Osteoblast (primary cell): ENCODE data around the gene PRSS12. TPM values are rescaled to one million over a fixed set of nuclear protein-coding genes. Genes with fewer than 3 reads are reported as not detected.
"Not testable (repeated sequence)": the region's sequence is repeated elsewhere in the genome, so short reads cannot be mapped to it uniquely, and the experiment has no call there.

Experiments used
- DNase-seq: peaks from one replicate; pipeline ENCODE4 v3.0.0; 2011; ENCODE audit warnings: low spot score, mixed read lengths; ENCODE audit not compliant: insufficient read length; ENCODE audit errors: missing footprints
- H2AFZ ChIP-seq: 2 replicates; pipeline ENCODE4 v1.6.0; 2011; ENCODE audit warnings: mild to moderate bottlenecking, low read length
- H3K27ac ChIP-seq: 2 replicates; pipeline ENCODE4 v1.5.1; 2011; ENCODE audit warnings: mild to moderate bottlenecking, low read depth, low read length, moderate library complexity
- H3K27me3 ChIP-seq: 2 replicates; pipeline ENCODE4 v1.6.0; 2012; ENCODE audit warnings: mild to moderate bottlenecking, control low read depth, inconsistent platforms, low read length, moderate library complexity; ENCODE audit not compliant: insufficient read depth
- H3K36me3 ChIP-seq: 2 replicates; pipeline ENCODE4 v1.5.1; 2011; ENCODE audit warnings: mild to moderate bottlenecking, low read length, control low read depth, moderate library complexity; ENCODE audit not compliant: insufficient read depth
- H3K4me1 ChIP-seq: 2 replicates; pipeline ENCODE4 v1.5.1; 2011; ENCODE audit warnings: mild to moderate bottlenecking, low read length, control low read depth, moderate library complexity; ENCODE audit not compliant: insufficient read depth
- H3K4me2 ChIP-seq: 2 replicates; pipeline ENCODE4 v1.6.0; 2011; ENCODE audit warnings: mild to moderate bottlenecking, low read length; ENCODE audit not compliant: insufficient read depth
- H3K4me3 ChIP-seq: fragments of 200-600 bp; sonication (generic); 3 replicates; pipeline ENCODE4 v1.5.1; 2012; ENCODE audit warnings: mild to moderate bottlenecking, low read length, inconsistent platforms; ENCODE audit not compliant: insufficient read depth
- H3K79me2 ChIP-seq: 2 replicates; pipeline ENCODE4 v1.6.0; 2012; ENCODE audit warnings: mild to moderate bottlenecking, low read length, control low read depth, inconsistent platforms; ENCODE audit not compliant: insufficient read depth
- H3K9me3 ChIP-seq: 2 replicates; pipeline ENCODE4 v1.5.1; 2011; ENCODE audit warnings: low read depth, low read length, control low read depth
- H4K20me1 ChIP-seq: 2 replicates; pipeline ENCODE4 v1.6.0; 2012; ENCODE audit warnings: mild to moderate bottlenecking, low read length, control low read depth; ENCODE audit not compliant: insufficient read depth
- total RNA-seq: library from RNA; depleted of rRNA; stranded (reverse); fragments of >200 nt; gene quantifications from 2 replicates; pipeline ENCODE4 v1.2.3, GENCODE V29; 2012
- TF ChIP-seq, protein P1 (sequence below): IDR thresholded peaks from 2 replicates; pipeline ENCODE4 v1.5.1; 2011; ENCODE audit warnings: mild to moderate bottlenecking, low read depth, low read length, moderate library complexity; ENCODE audit errors: extremely low read depth

The PRSS12 gene
- total RNA-seq, 1 donor = 9.4 TPM

GRCh38 chr4:118270492-118270891, 82.3 kb downstream of the PRSS12 start:
- Histone ChIP-seq H3K79me2 (no peaks in the 10 kb centered on the region), H3K27me3 (peaks cover 7% of the 10 kb centered on the region), H3K9me3 (no peaks in the 10 kb centered on the region), H3K4me2 (no peak overlapping the region), H3K4me1 (no peaks in the 10 kb centered on the region), H3K27ac (no peak overlapping the region), H4K20me1 (no peaks in the 10 kb centered on the region), H3K36me3 (no peaks in the 10 kb centered on the region), H2AFZ (no peak overlapping the region), H3K4me3 (no peak overlapping the region)
- TF ChIP-seq, protein P1, sequence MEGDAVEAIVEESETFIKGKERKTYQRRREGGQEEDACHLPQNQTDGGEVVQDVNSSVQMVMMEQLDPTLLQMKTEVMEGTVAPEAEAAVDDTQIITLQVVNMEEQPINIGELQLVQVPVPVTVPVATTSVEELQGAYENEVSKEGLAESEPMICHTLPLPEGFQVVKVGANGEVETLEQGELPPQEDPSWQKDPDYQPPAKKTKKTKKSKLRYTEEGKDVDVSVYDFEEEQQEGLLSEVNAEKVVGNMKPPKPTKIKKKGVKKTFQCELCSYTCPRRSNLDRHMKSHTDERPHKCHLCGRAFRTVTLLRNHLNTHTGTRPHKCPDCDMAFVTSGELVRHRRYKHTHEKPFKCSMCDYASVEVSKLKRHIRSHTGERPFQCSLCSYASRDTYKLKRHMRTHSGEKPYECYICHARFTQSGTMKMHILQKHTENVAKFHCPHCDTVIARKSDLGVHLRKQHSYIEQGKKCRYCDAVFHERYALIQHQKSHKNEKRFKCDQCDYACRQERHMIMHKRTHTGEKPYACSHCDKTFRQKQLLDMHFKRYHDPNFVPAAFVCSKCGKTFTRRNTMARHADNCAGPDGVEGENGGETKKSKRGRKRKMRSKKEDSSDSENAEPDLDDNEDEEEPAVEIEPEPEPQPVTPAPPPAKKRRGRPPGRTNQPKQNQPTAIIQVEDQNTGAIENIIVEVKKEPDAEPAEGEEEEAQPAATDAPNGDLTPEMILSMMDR = peak; percentile 62
- DNase-seq = peak; percentile 43

DNA sequence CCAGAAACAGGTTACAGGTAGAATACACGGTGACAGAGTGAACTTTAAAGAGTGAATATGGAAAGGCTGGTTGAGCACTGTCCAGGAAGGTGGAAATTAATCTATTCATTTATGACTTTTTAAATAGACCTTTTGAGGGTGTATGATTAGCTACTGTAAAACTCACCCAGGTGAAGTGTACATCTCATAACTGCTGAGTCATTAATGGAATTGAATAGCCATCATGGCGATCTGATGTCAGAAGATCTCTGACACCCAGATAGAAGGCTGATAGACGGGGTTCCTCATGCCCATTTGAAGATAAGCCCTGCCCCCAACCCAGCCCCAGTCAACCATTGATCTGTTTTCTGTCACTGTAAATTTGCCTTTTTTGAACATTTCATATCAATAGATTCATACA, 84.0 kb downstream of the PRSS12 start:
- no peak overlapping the region for H3K4me3 ChIP-seq
- DNase-seq = no peak
- H4K20me1 ChIP-seq = no peaks in the 10 kb centered on the region
- H3K4me1 ChIP-seq = no peaks in the 10 kb centered on the region
- TF ChIP-seq, protein P1 = no peak
- no peak overlapping the region for H3K4me2 ChIP-seq
- H3K9me3 ChIP-seq = no peaks in the 10 kb centered on the region
- no peaks in the 10 kb centered on the region for H3K36me3 ChIP-seq
- H3K27me3 ChIP-seq = peaks cover 12% of the 10 kb centered on the region
- no peak overlapping the region for H2AFZ ChIP-seq
- H3K79me2 ChIP-seq = no peaks in the 10 kb centered on the region
- H3K27ac ChIP-seq = no peak overlapping the region

- H3K4me3 ChIP-seq, H3K79me2 ChIP-seq, H3K9me3 ChIP-seq, H3K4me2 ChIP-seq, H4K20me1 ChIP-seq, H3K4me1 ChIP-seq, DNase-seq, H3K27ac ChIP-seq, H3K27me3 ChIP-seq, H3K36me3 ChIP-seq, H2AFZ ChIP-seq: not testable (repeated sequence)
These were observed 86.7 kb downstream of the PRSS12 start for GRCh38 chr4:118266145-118266496.

- Histone ChIP-seq H4K20me1 (no peaks in the 10 kb centered on the region), H3K27ac (no peak overlapping the region), H3K4me3 (peak overlapping the region; percentile 65), H3K27me3 (peaks cover 4% of the 10 kb centered on the region), H3K9me3 (no peaks in the 10 kb centered on the region), H2AFZ (peak overlapping the region; percentile 88), H3K4me2 (peak overlapping the region; percentile 76), H3K79me2 (no peaks in the 10 kb centered on the region), H3K36me3 (no peaks in the 10 kb centered on the region), H3K4me1 (no peaks in the 10 kb centered on the region)
- TF ChIP-seq, protein P1 = no peak
- DNase-seq = no peak
These were observed 87.3 kb downstream of the PRSS12 start for GRCh38 chr4:118265312-118266144.
